ENCODE measurements around the gene TUBB1. TPM values are rescaled to one million over a fixed set of nuclear protein-coding genes. Genes with fewer than 3 reads are reported as not detected.

TUBB1 gene
- total and polyA plus RNA-seq, 2 of the 13 experiments (the other 11 are each of a cell fraction or from before 2014, with no cell fraction given), result 0.11 to 57.6 TPM

DNA sequence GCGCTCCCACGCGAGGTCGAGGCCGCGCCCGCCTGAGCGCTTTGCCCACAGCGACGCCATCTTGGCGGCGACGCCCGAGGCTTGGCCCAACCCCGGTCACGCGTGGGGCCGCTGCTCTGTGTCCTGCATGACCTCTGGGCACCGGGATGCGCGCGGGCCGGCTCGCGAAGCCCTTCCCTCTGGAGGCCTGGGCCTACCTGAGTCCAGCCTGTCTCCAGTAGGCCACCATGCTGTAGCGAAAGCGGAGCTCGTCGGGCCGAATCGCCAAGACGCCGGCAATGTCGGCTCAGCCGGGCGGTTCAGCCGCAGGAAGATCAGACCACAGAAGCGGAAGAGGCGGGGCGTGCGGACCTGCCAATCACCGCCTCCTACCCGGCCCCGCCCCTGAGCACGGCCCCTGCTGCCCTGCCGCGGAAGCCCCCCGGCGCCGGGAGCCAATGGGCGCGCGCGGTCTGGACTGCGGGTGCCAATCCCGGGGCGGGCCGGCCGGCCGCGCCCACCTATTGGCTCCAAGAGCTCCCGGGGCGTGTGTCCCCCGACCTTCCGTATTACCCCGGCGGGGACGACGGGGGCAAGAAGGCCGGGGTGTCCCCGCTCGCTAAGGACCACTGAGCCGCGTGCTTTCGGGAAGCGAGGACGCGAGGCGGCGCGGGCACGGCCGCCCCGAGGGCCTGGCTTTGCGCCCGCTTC is 12.9 kb downstream of the TUBB1 start, which contains the start of gene ATP5F1E (continued):
- TF ChIP-seq, protein P1, sequence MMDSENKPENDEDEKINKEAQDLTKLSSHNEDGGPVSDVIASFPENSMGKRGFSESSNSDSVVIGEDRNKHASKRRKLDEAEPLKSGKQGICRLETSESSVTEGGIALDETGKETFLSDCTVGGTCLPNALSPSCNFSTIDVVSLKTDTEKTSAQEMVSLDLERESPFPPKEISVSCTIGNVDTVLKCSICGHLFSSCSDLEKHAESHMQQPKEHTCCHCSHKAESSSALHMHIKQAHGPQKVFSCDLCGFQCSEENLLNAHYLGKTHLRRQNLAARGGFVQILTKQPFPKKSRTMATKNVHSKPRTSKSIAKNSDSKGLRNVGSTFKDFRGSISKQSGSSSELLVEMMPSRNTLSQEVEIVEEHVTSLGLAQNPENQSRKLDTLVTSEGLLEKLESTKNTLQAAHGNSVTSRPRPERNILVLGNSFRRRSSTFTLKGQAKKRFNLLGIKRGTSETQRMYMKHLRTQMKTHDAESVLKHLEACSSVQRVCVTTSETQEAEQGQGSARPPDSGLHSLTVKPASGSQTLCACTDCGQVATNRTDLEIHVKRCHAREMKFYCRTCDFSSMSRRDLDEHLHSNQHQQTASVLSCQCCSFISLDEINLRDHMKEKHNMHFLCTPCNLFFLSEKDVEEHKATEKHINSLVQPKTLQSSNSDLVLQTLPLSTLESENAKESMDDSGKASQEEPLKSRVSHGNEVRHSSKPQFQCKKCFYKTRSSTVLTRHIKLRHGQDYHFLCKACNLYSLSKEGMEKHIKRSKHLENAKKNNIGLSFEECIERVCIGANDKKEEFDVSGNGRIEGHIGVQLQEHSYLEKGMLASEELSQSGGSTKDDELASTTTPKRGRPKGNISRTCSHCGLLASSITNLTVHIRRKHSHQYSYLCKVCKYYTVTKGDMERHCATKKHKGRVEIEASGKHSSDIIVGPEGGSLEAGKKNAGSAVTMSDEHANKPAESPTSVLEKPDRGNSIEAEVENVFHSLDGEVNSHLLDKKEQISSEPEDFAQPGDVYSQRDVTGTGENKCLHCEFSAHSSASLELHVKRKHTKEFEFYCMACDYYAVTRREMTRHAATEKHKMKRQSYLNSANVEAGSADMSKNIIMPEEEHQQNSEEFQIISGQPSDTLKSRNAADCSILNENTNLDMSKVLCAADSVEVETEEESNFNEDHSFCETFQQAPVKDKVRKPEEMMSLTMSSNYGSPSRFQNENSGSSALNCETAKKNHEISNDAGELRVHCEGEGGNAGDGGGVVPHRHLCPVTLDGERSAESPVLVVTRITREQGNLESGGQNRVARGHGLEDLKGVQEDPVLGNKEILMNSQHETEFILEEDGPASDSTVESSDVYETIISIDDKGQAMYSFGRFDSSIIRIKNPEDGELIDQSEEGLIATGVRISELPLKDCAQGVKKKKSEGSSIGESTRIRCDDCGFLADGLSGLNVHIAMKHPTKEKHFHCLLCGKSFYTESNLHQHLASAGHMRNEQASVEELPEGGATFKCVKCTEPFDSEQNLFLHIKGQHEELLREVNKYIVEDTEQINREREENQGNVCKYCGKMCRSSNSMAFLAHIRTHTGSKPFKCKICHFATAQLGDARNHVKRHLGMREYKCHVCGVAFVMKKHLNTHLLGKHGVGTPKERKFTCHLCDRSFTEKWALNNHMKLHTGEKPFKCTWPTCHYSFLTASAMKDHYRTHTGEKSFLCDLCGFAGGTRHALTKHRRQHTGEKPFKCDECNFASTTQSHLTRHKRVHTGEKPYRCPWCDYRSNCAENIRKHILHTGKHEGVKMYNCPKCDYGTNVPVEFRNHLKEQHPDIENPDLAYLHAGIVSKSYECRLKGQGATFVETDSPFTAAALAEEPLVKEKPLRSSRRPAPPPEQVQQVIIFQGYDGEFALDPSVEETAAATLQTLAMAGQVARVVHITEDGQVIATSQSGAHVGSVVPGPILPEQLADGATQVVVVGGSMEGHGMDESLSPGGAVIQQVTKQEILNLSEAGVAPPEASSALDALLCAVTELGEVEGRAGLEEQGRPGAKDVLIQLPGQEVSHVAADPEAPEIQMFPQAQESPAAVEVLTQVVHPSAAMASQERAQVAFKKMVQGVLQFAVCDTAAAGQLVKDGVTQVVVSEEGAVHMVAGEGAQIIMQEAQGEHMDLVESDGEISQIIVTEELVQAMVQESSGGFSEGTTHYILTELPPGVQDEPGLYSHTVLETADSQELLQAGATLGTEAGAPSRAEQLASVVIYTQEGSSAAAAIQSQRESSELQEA (CRISPR knock-in tag; IDR thresholded peaks at IDR 0.05; ENCODE audit: not compliant biosample characterization), result peak; percentile 96
- TF ChIP-seq, protein P2, sequence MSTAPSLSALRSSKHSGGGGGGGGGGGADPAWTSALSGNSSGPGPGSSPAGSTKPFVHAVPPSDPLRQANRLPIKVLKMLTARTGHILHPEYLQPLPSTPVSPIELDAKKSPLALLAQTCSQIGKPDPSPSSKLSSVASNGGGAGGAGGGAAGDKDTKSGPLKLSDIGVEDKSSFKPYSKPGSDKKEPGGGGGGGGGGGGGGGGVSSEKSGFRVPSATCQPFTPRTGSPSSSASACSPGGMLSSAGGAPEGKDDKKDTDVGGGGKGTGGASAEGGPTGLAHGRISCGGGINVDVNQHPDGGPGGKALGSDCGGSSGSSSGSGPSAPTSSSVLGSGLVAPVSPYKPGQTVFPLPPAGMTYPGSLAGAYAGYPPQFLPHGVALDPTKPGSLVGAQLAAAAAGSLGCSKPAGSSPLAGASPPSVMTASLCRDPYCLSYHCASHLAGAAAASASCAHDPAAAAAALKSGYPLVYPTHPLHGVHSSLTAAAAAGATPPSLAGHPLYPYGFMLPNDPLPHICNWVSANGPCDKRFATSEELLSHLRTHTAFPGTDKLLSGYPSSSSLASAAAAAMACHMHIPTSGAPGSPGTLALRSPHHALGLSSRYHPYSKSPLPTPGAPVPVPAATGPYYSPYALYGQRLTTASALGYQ (CRISPR knock-in tag; IDR thresholded peaks at IDR 0.05), result peak; percentile 56
- TF ChIP-seq ZNF282 (IDR thresholded peaks at IDR 0.05; ENCODE audit: partially characterized antibody) (no peak), PCBP1 (IDR thresholded peaks at IDR 0.05; ENCODE audit: borderline replicate concordance, low read depth, low read length) (0 out of 2 replicates have a peak, but pooled peaks have one; percentile 50), FOXC1 (CRISPR knock-in tag; IDR thresholded peaks at IDR 0.05; ENCODE audit: borderline replicate concordance) (peak; percentile 87), MYC (CRISPR knock-in tag; IDR thresholded peaks at IDR 0.05; ENCODE audit: borderline replicate concordance) (peak; percentile 95), ZMYM4 (CRISPR knock-in tag; IDR thresholded peaks at IDR 0.05) (peak; percentile 98), PHF20 (CRISPR knock-in tag; IDR thresholded peaks at IDR 0.05) (peak; percentile 78), ZMYM3 (CRISPR knock-in tag; IDR thresholded peaks at IDR 0.05) (peak; percentile 50; the same call in 1 of the 2 replicates), HNRNPK (IDR thresholded peaks at IDR 0.05; ENCODE audit: low read depth, low read length, poor library complexity, severe bottlenecking) (peak; percentile 79), RARA (CRISPR knock-in tag; IDR thresholded peaks at IDR 0.05) (peak; percentile 60)
- TF ChIP-seq, protein P3, sequence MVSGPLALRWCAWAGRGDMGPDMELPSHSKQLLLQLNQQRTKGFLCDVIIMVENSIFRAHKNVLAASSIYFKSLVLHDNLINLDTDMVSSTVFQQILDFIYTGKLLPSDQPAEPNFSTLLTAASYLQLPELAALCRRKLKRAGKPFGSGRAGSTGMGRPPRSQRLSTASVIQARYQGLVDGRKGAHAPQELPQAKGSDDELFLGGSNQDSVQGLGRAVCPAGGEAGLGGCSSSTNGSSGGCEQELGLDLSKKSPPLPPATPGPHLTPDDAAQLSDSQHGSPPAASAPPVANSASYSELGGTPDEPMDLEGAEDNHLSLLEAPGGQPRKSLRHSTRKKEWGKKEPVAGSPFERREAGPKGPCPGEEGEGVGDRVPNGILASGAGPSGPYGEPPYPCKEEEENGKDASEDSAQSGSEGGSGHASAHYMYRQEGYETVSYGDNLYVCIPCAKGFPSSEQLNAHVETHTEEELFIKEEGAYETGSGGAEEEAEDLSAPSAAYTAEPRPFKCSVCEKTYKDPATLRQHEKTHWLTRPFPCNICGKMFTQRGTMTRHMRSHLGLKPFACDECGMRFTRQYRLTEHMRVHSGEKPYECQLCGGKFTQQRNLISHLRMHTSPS (CRISPR knock-in tag; IDR thresholded peaks at IDR 0.05; ENCODE audit: low read depth), result peak; percentile 29; the same call in 1 of the 2 replicates
- TF ChIP-seq, protein P4, sequence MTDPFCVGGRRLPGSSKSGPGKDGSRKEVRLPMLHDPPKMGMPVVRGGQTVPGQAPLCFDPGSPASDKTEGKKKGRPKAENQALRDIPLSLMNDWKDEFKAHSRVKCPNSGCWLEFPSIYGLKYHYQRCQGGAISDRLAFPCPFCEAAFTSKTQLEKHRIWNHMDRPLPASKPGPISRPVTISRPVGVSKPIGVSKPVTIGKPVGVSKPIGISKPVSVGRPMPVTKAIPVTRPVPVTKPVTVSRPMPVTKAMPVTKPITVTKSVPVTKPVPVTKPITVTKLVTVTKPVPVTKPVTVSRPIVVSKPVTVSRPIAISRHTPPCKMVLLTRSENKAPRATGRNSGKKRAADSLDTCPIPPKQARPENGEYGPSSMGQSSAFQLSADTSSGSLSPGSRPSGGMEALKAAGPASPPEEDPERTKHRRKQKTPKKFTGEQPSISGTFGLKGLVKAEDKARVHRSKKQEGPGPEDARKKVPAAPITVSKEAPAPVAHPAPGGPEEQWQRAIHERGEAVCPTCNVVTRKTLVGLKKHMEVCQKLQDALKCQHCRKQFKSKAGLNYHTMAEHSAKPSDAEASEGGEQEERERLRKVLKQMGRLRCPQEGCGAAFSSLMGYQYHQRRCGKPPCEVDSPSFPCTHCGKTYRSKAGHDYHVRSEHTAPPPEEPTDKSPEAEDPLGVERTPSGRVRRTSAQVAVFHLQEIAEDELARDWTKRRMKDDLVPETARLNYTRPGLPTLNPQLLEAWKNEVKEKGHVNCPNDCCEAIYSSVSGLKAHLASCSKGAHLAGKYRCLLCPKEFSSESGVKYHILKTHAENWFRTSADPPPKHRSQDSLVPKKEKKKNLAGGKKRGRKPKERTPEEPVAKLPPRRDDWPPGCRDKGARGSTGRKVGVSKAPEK (CRISPR knock-in tag; IDR thresholded peaks at IDR 0.05; ENCODE audit: borderline replicate concordance), result 0 out of 2 replicates have a peak, but pooled peaks have one; percentile 23
